ENCODE results near the gene CCDC148.

GRCh38 chr2:158131919-158132566, 324.5 kb downstream of the CCDC148 start:
- no peak for TF ChIP-seq ZNF274 (IDR thresholded peaks at IDR 0.05; ENCODE audit: low read depth, low read length)
- TF ChIP-seq YY1 (IDR thresholded peaks at IDR 0.05; ENCODE audit: insufficient read depth, insufficient read length): no peak
